Glutamatergic neuron (in vitro differentiated cells): ENCODE data around the gene TSHZ2. TPM values are rescaled to one million over a fixed set of nuclear protein-coding genes. Genes with fewer than 3 reads are reported as not detected.

Source experiments
- DNase-seq: peaks from one replicate; pipeline ENCODE4 v3.0.0; 2022
- H3K27ac Mint-ChIP-seq: one replicate; pipeline ENCODE4 v1.8.0; 2020; ENCODE audit warnings: mild to moderate bottlenecking, mixed read lengths, inconsistent platforms; ENCODE audit not compliant: unreplicated experiment
- H3K27me3 Mint-ChIP-seq: one replicate; pipeline ENCODE4 v1.8.0; 2020; ENCODE audit warnings: mild to moderate bottlenecking, moderate library complexity, mixed read lengths, inconsistent platforms; ENCODE audit not compliant: unreplicated experiment
- H3K36me3 Mint-ChIP-seq: one replicate; pipeline ENCODE4 v1.8.0; 2020; ENCODE audit warnings: mild to moderate bottlenecking, mixed read lengths, inconsistent platforms; ENCODE audit not compliant: unreplicated experiment
- H3K4me1 Mint-ChIP-seq: one replicate; pipeline ENCODE4 v1.8.0; 2020; ENCODE audit warnings: mild to moderate bottlenecking, low read depth, mixed read lengths, inconsistent platforms; ENCODE audit not compliant: unreplicated experiment
- H3K4me3 Mint-ChIP-seq: one replicate; pipeline ENCODE4 v1.8.0; 2020; ENCODE audit warnings: mild to moderate bottlenecking, mixed read lengths, inconsistent platforms; ENCODE audit not compliant: unreplicated experiment
- H3K9me3 Mint-ChIP-seq: one replicate; pipeline ENCODE4 v1.8.0; 2020; ENCODE audit warnings: mild to moderate bottlenecking, moderate library complexity, mixed read lengths, inconsistent platforms; ENCODE audit not compliant: unreplicated experiment
- CTCF ChIP-seq: fragments of 200-600 bp; sonication (generic); IDR thresholded peaks from one replicate; pipeline ENCODE4 v1.5.0; 2021; ENCODE audit not compliant: partially characterized antibody, unreplicated experiment
- total RNA-seq: library from RNA; stranded (reverse); fragmentation: NEBNext Ultra II Directional; extraction: Animal tissue kit (Norgen Biotek cat#: 25700); gene quantifications from one replicate; pipeline ENCODE4 v1.2.1, GENCODE V29; 2021; ENCODE audit not compliant: unreplicated experiment

TSHZ2 gene
- total RNA-seq, 1 donor from 2014 or later, result 10.0 TPM

- Mint-ChIP-seq H3K27me3 (no peaks in the 10 kb centered on the region), H3K4me3 (no peak overlapping the region)
- DNase-seq, result no peak
Observed at GRCh38 chr20:53186635-53187034, 214.5 kb downstream of the TSHZ2 start.

GRCh38 chr20:53187392-53188068 lies 215.4 kb downstream of the TSHZ2 start:
- DNase-seq, result no peak
- Mint-ChIP-seq H3K27ac (no peak overlapping the region), H3K27me3 (no peaks in the 10 kb centered on the region), H3K4me1 (peaks cover 8% of the 10 kb centered on the region), H3K4me3 (no peak overlapping the region), H3K36me3 (no peaks in the 10 kb centered on the region), H3K9me3 (peaks cover 2% of the 10 kb centered on the region)
- TF ChIP-seq CTCF, result no peak

More at GRCh38 chr20:53186635-53187034, 214.5 kb downstream of the TSHZ2 start:
- peaks cover 8% of the 10 kb centered on the region for H3K4me1 Mint-ChIP-seq
- H3K36me3 Mint-ChIP-seq, result no peaks in the 10 kb centered on the region
- peaks cover 2% of the 10 kb centered on the region for H3K9me3 Mint-ChIP-seq
- TF ChIP-seq CTCF, result no peak
- H3K27ac Mint-ChIP-seq, result no peak overlapping the region

- H3K9me3 Mint-ChIP-seq, result peaks cover 2% of the 10 kb centered on the region
- no peak overlapping the region for H3K4me3 Mint-ChIP-seq
- H3K27ac Mint-ChIP-seq, result no peak overlapping the region
- H3K4me1 Mint-ChIP-seq, result peaks cover 8% of the 10 kb centered on the region
- no peak for DNase-seq
- H3K27me3 Mint-ChIP-seq, result no peaks in the 10 kb centered on the region
- no peaks in the 10 kb centered on the region for H3K36me3 Mint-ChIP-seq
- no peak for TF ChIP-seq CTCF
Observed at GRCh38 chr20:53190225-53190624, 218.1 kb downstream of the TSHZ2 start.

- Mint-ChIP-seq H3K4me1 (peaks cover 11% of the 10 kb centered on the region), H3K4me3 (no peak overlapping the region), H3K9me3 (no peaks in the 10 kb centered on the region), H3K27ac (no peak overlapping the region), H3K36me3 (no peaks in the 10 kb centered on the region), H3K27me3 (no peaks in the 10 kb centered on the region)
- DNase-seq, result no peak
- no peak for TF ChIP-seq CTCF
Observed at GRCh38 chr20:53191957-53192356, 219.8 kb downstream of the TSHZ2 start.
